HG03039 (cell line): ENCODE measurements around the gene RTN4RL2.

ENCODE experiments used
- ATAC-seq: cut with Tn5 transposase; IDR thresholded peaks from one replicate; pipeline ENCODE4 v1.9.1; 2021; ENCODE audit warnings: mild to moderate bottlenecking, moderate library complexity; ENCODE audit not compliant: unreplicated experiment

The RTN4RL2 gene

GRCh38 chr11:57461841-57462489 is 1.6 kb downstream of the RTN4RL2 start:
- ATAC-seq, result no peak

- no peak for ATAC-seq
These were observed 2.3 kb downstream of the RTN4RL2 start for GRCh38 chr11:57462597-57462996.

DNA sequence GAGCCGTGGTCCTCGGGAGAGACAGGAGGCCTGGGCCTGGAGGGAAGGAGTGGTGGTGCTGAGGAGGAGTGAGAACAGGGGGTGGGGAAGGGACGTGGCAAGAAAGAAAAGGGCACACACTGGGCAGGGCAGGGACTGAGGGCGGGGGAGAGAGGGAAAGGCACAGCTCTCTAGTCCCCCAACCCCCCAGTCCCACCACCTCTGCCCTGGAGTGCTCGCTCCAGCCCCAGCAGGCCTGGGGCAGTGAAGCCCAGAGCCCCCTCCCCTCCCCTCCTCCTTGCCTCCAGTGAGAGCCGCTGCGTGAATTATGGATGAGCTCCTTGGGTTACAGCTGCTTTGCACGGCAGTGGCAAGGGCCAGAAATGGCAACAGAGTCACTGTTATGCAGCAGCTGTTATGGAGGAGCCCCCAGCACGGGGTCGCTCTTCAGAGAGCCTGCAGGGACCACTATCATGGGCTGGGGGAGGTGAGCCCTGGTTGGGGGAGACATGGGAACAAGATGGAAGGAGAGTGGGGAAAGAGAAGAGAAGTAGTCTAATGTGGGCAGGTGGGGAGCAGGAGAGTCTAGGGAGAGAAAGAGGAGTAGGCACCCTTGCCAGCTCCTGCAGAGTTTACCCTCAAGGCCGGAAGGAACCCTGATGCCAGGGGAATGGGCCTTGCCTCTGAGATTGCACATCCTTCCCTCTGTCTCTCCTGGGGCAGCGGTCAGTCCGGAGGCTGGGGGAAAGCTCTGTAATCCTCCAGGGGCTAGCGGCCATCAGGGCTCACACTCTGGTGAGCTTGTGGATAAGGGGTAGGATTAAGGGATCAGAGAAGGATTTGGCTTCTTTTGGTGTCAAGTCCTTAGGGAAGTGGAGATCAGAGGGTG is 3.6 kb downstream of the RTN4RL2 start:
- ATAC-seq, result no peak

DNA sequence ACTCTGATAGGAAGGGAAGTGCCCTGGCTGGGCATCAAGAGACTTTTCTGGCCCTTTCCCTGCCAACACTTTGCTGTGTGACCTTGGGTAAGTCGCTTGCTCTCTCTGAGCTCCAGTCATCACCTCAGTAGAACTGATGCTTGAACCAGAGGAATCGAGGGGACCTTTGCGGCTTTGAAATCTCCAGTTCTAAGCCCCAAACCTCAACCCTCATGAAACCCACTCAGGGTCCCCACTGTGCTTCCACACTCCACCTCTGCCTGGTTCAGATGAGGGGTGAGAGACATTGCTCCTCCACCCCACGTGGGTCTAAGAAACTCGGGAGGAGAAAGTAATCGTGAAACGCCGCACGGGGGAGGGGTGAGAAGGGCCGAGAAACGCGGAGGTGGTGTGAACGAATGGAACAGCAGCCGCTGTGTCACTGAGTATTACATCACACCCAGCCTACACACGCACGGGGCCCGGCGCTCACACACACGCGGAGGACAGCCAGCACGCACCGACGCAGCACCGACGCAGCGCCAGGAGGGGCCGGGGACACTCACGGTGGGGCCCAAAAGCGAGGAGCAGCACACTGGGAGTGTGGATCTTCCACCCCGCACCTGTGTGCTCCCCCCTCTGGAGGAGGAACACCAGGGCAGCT is 4.3 kb downstream of the RTN4RL2 start:
- ATAC-seq, result no peak

DNA sequence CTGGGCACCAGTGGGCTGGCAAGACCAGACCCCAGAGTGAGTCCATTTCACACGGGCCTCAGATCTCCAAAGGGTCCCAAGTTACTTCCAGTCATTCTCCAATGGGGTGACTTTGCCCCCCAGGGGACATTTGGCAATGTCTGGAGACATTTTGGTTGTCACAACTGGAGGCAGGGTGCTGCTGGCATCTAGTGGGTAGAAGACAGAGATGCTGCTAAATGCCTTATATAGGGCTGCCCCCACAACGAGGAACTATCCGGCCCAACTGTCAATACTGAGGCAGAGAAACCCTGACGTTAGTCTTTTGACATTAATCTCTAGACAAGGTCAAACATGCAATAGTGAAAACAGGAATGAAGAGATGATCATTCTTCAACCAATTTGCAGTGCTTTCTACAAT is 6.4 kb downstream of the RTN4RL2 start:
- no peak for ATAC-seq

- no peak for ATAC-seq
These were observed 7.3 kb downstream of the RTN4RL2 start for GRCh38 chr11:57467508-57468157.

DNA sequence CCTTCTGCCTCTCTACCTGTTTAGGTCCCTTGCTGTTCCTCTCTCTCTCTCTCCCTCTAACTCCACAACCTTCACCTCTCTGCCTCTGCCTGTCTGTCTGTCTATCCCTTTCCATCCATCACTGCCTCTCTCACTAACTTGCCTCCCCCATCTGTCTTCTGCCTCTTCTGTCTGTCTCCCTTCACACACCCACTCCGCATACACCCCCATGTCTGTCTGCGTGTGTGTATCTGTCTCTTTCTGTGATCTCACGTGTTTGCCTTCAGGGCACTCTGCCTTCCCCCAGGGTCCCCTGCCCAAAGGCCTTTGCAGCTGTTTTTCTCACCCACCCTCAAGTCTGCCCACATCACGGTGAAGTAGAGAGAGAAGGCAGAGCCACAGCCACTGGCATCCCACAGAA is 7.9 kb downstream of the RTN4RL2 start:
- ATAC-seq, result no peak

DNA sequence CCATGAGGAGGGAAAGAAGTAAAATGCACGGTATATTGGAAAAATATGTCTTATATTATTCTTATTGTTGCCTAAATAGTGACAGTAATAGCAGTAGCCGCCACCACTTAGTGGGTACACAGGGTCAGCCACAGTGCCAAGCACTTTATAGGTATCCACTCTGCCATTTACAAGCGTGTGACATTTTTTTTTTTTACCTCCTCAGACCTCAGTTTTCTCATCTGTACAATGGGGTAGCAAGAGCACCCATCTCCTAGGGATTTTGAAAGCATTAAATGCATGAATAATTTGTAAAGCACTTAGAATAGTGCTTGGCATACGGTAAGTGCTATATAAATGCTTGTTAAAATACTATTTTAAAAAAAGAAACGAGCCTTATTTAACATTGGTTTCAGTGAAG is 8.9 kb downstream of the RTN4RL2 start:
- ATAC-seq, result no peak

DNA sequence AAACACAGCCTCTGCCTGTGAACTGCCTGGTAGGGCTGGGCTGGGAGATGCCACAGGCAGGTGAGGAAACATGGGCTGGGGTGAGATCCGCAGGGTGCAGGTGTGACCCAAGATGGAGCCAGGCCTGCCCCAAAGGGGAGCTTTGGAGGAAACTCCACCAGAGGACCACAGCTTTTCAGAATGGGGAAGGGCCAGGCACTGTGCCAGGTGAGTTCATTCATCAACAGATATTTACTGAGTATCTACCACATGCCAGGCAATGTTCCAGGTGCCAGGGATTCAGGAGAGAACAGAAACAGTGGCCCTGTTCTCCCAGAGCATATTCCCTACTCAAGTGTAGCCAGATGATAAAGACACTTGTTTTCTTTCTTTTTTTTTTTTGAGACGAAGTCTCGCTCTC is 11.2 kb downstream of the RTN4RL2 start:
- ATAC-seq, result no peak

- no peak for ATAC-seq
These were observed 13.0 kb downstream of the RTN4RL2 start for GRCh38 chr11:57473285-57473841.

- no peak for ATAC-seq
These were observed 13.9 kb downstream of the RTN4RL2 start for GRCh38 chr11:57474017-57474802.

DNA sequence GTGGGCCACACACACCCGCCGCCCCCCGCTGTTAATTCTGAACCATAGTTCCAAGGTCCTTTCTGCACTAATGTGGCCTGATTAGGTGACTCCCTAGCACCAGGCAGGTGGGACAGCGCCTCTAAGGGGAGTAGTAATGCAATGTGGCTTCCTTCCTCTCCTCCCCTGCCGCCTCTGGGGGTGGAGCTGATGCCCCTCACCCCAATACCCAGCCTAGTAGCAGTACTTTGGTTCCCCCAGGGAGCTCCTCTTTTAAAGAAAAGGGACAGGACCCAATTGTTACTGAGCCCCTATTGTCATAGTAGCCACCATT is 14.4 kb downstream of the RTN4RL2 start:
- no peak for ATAC-seq

DNA sequence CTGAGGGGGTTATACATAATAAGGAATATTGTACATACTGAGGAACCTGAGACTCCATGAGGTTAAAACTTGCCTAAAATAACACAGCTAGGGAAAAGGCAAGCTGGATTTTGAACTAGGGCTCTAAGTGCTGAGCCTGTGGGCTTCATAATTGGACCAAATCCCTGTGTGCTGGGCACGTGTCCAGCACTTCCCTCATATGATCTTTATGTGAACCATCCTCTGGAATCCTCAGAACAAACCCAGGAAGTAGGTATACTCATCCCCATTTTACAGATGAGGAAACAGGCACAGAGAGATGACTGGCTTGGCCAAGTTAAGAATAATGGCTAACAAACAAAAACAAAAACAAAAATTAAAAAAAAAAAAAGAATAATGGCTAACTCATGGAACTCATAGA is 14.9 kb downstream of the RTN4RL2 start:
- no peak for ATAC-seq

- ATAC-seq, result no peak
These were observed 15.3 kb downstream of the RTN4RL2 start for GRCh38 chr11:57475671-57476046.

GRCh38 chr11:57476047-57476756 is 15.9 kb downstream of the RTN4RL2 start:
- ATAC-seq, result no peak

GRCh38 chr11:57476757-57477506 is 16.6 kb downstream of the RTN4RL2 start:
- no peak for ATAC-seq

- no peak for ATAC-seq
These were observed 17.3 kb downstream of the RTN4RL2 start for GRCh38 chr11:57477507-57478189.

DNA sequence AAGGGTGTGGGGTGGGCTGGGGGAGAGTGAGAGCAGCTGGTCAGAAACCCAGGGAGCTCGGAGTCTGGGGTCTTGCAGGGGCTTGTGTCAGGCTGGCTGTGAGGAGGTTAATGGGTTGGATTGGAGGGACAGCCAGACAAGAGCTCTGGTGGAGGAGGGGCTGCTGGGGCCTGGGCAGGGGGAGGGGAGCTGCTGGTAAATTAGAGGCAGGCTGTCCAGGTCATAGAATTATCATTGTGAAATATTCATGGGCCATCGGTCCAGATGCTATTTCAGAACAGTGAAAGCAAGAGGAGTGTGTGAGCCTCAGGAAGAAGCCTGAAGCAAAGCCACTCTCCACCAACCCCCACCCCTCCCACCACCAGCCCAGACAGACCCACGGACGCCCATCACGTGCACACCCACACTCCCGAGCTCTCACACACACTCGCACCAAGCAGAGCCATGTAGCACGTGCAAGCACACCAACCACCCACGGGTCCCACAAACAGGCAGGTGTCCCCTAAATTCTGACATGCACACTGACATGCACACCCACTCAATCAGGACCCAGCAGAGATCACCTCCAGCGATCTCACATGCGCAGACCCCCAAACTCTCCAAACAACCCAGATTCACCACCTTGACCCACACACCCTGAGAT is 18.8 kb downstream of the RTN4RL2 start:
- no peak for ATAC-seq
